Measurements from ENCODE around the gene ADGRB3.
"Not testable (repeated sequence)": the region's sequence is repeated elsewhere in the genome, so short reads cannot be mapped to it uniquely, and the experiment has no call there.

ADGRB3 gene

GRCh38 chr6:68876792-68877493 lies 241.9 kb downstream of the ADGRB3 start:
- H3K23ac ChIP-seq (ENCODE audit: low read length), result no peak overlapping the region
- no peak overlapping the region for H3K4me2 ChIP-seq (ENCODE audit: low read length)
- no peak overlapping the region for H3K4ac ChIP-seq (ENCODE audit: low read depth, low read length)
- no peak overlapping the region for H3K9ac ChIP-seq (ENCODE audit: low read length)
- H2BK120ac ChIP-seq (ENCODE audit: low read depth, low read length), result no peak overlapping the region
- H4K8ac ChIP-seq (ENCODE audit: low read depth, low read length), result no peak overlapping the region
- H3K27me3 ChIP-seq (ENCODE audit: insufficient read depth, low read length, poor library complexity), result no peaks in the 10 kb centered on the region
- H2BK15ac ChIP-seq (replicated peaks; ENCODE audit: low read depth), result no peak overlapping the region
- no peaks in the 10 kb centered on the region for H3K79me1 ChIP-seq (ENCODE audit: low read length)
- H3K27ac ChIP-seq (ENCODE audit: low read depth, low read length), result no peak overlapping the region
- H4K5ac ChIP-seq (ENCODE audit: low read length), result no peak overlapping the region
- peak; percentile 8 for DNase-seq
- no peak overlapping the region for H2AK5ac ChIP-seq (ENCODE audit: low read length)
- H3K4me1 ChIP-seq (ENCODE audit: control insufficient read depth, low read depth, low read length), result no peaks in the 10 kb centered on the region
- 100% methylated on average over 1 of the region's 2 CpGs for WGBS (ENCODE audit: extremely low coverage, insufficient coverage, low lambda C conversion rate)
- no peak overlapping the region for H2BK5ac ChIP-seq (ENCODE audit: low read length)
- no peak overlapping the region for H3K4me3 ChIP-seq (ENCODE audit: low read length)
- H3K56ac ChIP-seq (ENCODE audit: low read length), result no peak overlapping the region
- H3K18ac ChIP-seq (ENCODE audit: low read length), result no peak overlapping the region
- no peaks in the 10 kb centered on the region for H3K79me2 ChIP-seq (ENCODE audit: control insufficient read depth, insufficient read depth, low read length)
- no peaks in the 10 kb centered on the region for H3K36me3 ChIP-seq (ENCODE audit: control insufficient read depth, insufficient read depth, low read length)

- no peaks in the 10 kb centered on the region for H3K4me1 ChIP-seq (ENCODE audit: control insufficient read depth, low read depth, low read length)
- H3K23ac ChIP-seq (ENCODE audit: low read length), result no peak overlapping the region
- H3K9ac ChIP-seq (ENCODE audit: low read length), result no peak overlapping the region
- H2AK5ac ChIP-seq (ENCODE audit: low read length), result no peak overlapping the region
- H3K18ac ChIP-seq (ENCODE audit: low read length), result no peak overlapping the region
- no peak overlapping the region for H3K4me2 ChIP-seq (ENCODE audit: low read length)
- no peak overlapping the region for H4K5ac ChIP-seq (ENCODE audit: low read length)
- no peaks in the 10 kb centered on the region for H3K79me1 ChIP-seq (ENCODE audit: low read length)
- H3K36me3 ChIP-seq (ENCODE audit: control insufficient read depth, insufficient read depth, low read length), result no peaks in the 10 kb centered on the region
- H3K79me2 ChIP-seq (ENCODE audit: control insufficient read depth, insufficient read depth, low read length), result no peaks in the 10 kb centered on the region
- DNase-seq, result no peak
- H3K27ac ChIP-seq (ENCODE audit: low read depth, low read length), result no peak overlapping the region
- no CpG with 5 or more reads among the region's 4 CpGs for WGBS (ENCODE audit: extremely low coverage, insufficient coverage, low lambda C conversion rate)
- no peak overlapping the region for H2BK120ac ChIP-seq (ENCODE audit: low read depth, low read length)
- no peak overlapping the region for H2BK5ac ChIP-seq (ENCODE audit: low read length)
- H3K56ac ChIP-seq (ENCODE audit: low read length), result no peak overlapping the region
- no peak overlapping the region for H2BK15ac ChIP-seq (replicated peaks; ENCODE audit: low read depth)
- no peak overlapping the region for H4K8ac ChIP-seq (ENCODE audit: low read depth, low read length)
- H3K4me3 ChIP-seq (ENCODE audit: low read length), result no peak overlapping the region
- H3K4ac ChIP-seq (ENCODE audit: low read depth, low read length), result no peak overlapping the region
- no peaks in the 10 kb centered on the region for H3K27me3 ChIP-seq (ENCODE audit: insufficient read depth, low read length, poor library complexity)
These were observed 245.2 kb downstream of the ADGRB3 start for GRCh38 chr6:68880050-68880813.

- H3K79me1 ChIP-seq (ENCODE audit: low read length); H4K8ac ChIP-seq (ENCODE audit: low read depth, low read length); H3K36me3 ChIP-seq (ENCODE audit: control insufficient read depth, insufficient read depth, low read length); H3K4me3 ChIP-seq (ENCODE audit: low read length); H2AK5ac ChIP-seq (ENCODE audit: low read length); H3K79me2 ChIP-seq (ENCODE audit: control insufficient read depth, insufficient read depth, low read length); DNase-seq; H2BK5ac ChIP-seq (ENCODE audit: low read length); H3K4me2 ChIP-seq (ENCODE audit: low read length); H3K27ac ChIP-seq (ENCODE audit: low read depth, low read length); H3K56ac ChIP-seq (ENCODE audit: low read length); H3K4ac ChIP-seq (ENCODE audit: low read depth, low read length); H2BK15ac ChIP-seq (replicated peaks; ENCODE audit: low read depth); H3K9ac ChIP-seq (ENCODE audit: low read length); H3K18ac ChIP-seq (ENCODE audit: low read length); H4K5ac ChIP-seq (ENCODE audit: low read length); H3K27me3 ChIP-seq (ENCODE audit: insufficient read depth, low read length, poor library complexity); H2BK120ac ChIP-seq (ENCODE audit: low read depth, low read length); H3K23ac ChIP-seq (ENCODE audit: low read length); H3K4me1 ChIP-seq (ENCODE audit: control insufficient read depth, low read depth, low read length): not testable (repeated sequence)
- no CpG with 5 or more reads among the region's 9 CpGs for WGBS (ENCODE audit: extremely low coverage, insufficient coverage, low lambda C conversion rate)
These were observed 248.2 kb downstream of the ADGRB3 start for GRCh38 chr6:68883325-68883724.

DNA sequence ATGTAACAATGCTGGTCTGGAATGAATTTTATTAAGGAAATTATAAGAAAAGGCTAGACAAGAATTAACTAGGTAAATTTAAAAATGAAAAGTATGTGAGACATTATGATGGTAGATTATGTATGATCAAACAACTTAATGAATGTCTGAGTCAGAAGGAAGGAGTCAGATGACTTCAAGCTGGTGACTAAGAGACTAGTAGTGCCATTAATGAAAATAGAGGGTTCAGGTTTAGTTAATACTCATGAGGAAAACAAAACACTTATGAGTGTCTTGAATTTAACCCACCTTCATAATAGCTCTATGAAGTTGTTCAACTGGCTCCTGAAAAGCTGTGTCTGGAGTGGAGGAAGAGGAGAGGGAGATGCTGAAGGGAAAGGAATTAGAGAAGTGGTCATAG lies 256.3 kb downstream of the ADGRB3 start:
- H2AK5ac ChIP-seq (ENCODE audit: low read length), result no peak overlapping the region
- H3K4me2 ChIP-seq (ENCODE audit: low read length), result no peak overlapping the region
- H3K27me3 ChIP-seq (ENCODE audit: insufficient read depth, low read length, poor library complexity), result no peaks in the 10 kb centered on the region
- H4K5ac ChIP-seq (ENCODE audit: low read length), result no peak overlapping the region
- H3K27ac ChIP-seq (ENCODE audit: low read depth, low read length), result no peak overlapping the region
- H4K8ac ChIP-seq (ENCODE audit: low read depth, low read length), result no peak overlapping the region
- no peak overlapping the region for H3K23ac ChIP-seq (ENCODE audit: low read length)
- no peaks in the 10 kb centered on the region for H3K36me3 ChIP-seq (ENCODE audit: control insufficient read depth, insufficient read depth, low read length)
- no peak overlapping the region for H3K18ac ChIP-seq (ENCODE audit: low read length)
- no peak overlapping the region for H3K56ac ChIP-seq (ENCODE audit: low read length)
- no peaks in the 10 kb centered on the region for H3K79me1 ChIP-seq (ENCODE audit: low read length)
- no peak overlapping the region for H3K4me3 ChIP-seq (ENCODE audit: low read length)
- no peak for DNase-seq
- H3K4me1 ChIP-seq (ENCODE audit: control insufficient read depth, low read depth, low read length), result no peaks in the 10 kb centered on the region
- H3K4ac ChIP-seq (ENCODE audit: low read depth, low read length), result no peak overlapping the region
- no peak overlapping the region for H2BK5ac ChIP-seq (ENCODE audit: low read length)
- no peak overlapping the region for H2BK15ac ChIP-seq (replicated peaks; ENCODE audit: low read depth)
- H2BK120ac ChIP-seq (ENCODE audit: low read depth, low read length), result no peak overlapping the region
- H3K79me2 ChIP-seq (ENCODE audit: control insufficient read depth, insufficient read depth, low read length), result no peaks in the 10 kb centered on the region
- no peak overlapping the region for H3K9ac ChIP-seq (ENCODE audit: low read length)

GRCh38 chr6:68892452-68892851 lies 257.4 kb downstream of the ADGRB3 start:
- H3K4me1 ChIP-seq (ENCODE audit: control insufficient read depth, low read depth, low read length), result no peaks in the 10 kb centered on the region
- H3K4me3 ChIP-seq (ENCODE audit: low read length), result no peak overlapping the region
- H2BK15ac ChIP-seq (replicated peaks; ENCODE audit: low read depth), result no peak overlapping the region
- H2BK5ac ChIP-seq (ENCODE audit: low read length), result no peak overlapping the region
- no peak overlapping the region for H4K5ac ChIP-seq (ENCODE audit: low read length)
- no peaks in the 10 kb centered on the region for H3K79me2 ChIP-seq (ENCODE audit: control insufficient read depth, insufficient read depth, low read length)
- H3K4me2 ChIP-seq (ENCODE audit: low read length), result no peak overlapping the region
- no peak overlapping the region for H3K23ac ChIP-seq (ENCODE audit: low read length)
- WGBS (ENCODE audit: extremely low coverage, insufficient coverage, low lambda C conversion rate), result no CpG with 5 or more reads among the region's 3 CpGs
- no peak overlapping the region for H2BK120ac ChIP-seq (ENCODE audit: low read depth, low read length)
- H3K18ac ChIP-seq (ENCODE audit: low read length), result no peak overlapping the region
- no peak overlapping the region for H3K56ac ChIP-seq (ENCODE audit: low read length)
- DNase-seq, result no peak
- no peak overlapping the region for H3K27ac ChIP-seq (ENCODE audit: low read depth, low read length)
- no peaks in the 10 kb centered on the region for H3K36me3 ChIP-seq (ENCODE audit: control insufficient read depth, insufficient read depth, low read length)
- no peak overlapping the region for H3K9ac ChIP-seq (ENCODE audit: low read length)
- H4K8ac ChIP-seq (ENCODE audit: low read depth, low read length), result no peak overlapping the region
- H3K4ac ChIP-seq (ENCODE audit: low read depth, low read length), result no peak overlapping the region
- H2AK5ac ChIP-seq (ENCODE audit: low read length), result no peak overlapping the region
- no peaks in the 10 kb centered on the region for H3K27me3 ChIP-seq (ENCODE audit: insufficient read depth, low read length, poor library complexity)
- H3K79me1 ChIP-seq (ENCODE audit: low read length), result no peaks in the 10 kb centered on the region
